Loucy (cell line): Measurements from ENCODE around the gene TUBA4B.

Experiments used
- H2AFZ ChIP-seq: fragments of 200-600 bp; sonication (generic); 2 replicates; pipeline ENCODE4 v1.6.0; 2016; ENCODE audit warnings: antibody characterized with exemption, mild to moderate bottlenecking, low read length, moderate library complexity
- H3F3A ChIP-seq: fragments of 200-600 bp; 2 replicates; pipeline ENCODE4 v1.6.0; 2016; ENCODE audit warnings: antibody characterized with exemption, low read depth, mild to moderate bottlenecking
- H3K27me3 ChIP-seq: fragments of 200-600 bp; sonication (generic); 2 replicates; pipeline ENCODE4 v1.6.1; 2014; ENCODE audit warnings: low read length, mild to moderate bottlenecking; ENCODE audit not compliant: insufficient read depth, poor library complexity, severe bottlenecking
- H3K36me3 ChIP-seq: fragments of 200-600 bp; sonication (generic); 2 replicates; pipeline ENCODE4 v1.6.1; 2016; ENCODE audit warnings: low read length; ENCODE audit not compliant: insufficient read depth
- H3K4me1 ChIP-seq: fragments of 200-600 bp; sonication (generic); 2 replicates; pipeline ENCODE4 v1.5.1; 2014; ENCODE audit warnings: low read length, mild to moderate bottlenecking; ENCODE audit not compliant: insufficient read depth, poor library complexity, severe bottlenecking
- H3K4me2 ChIP-seq: fragments of 200-600 bp; sonication (generic); 2 replicates; pipeline ENCODE4 v1.6.0; 2014; ENCODE audit warnings: antibody characterized with exemption, low read length, low read depth, mild to moderate bottlenecking; ENCODE audit not compliant: poor library complexity, severe bottlenecking
- H3K4me3 ChIP-seq: fragments of 200-600 bp; sonication (generic); 2 replicates; pipeline ENCODE4 v1.5.1; 2014; ENCODE audit warnings: low read length, mild to moderate bottlenecking, mixed read lengths; ENCODE audit not compliant: poor library complexity, severe bottlenecking
- H3K79me2 ChIP-seq: fragments of 200-600 bp; sonication (generic); 2 replicates; pipeline ENCODE4 v1.6.1; 2014; ENCODE audit warnings: low read length; ENCODE audit not compliant: insufficient read depth
- H3K9ac ChIP-seq: fragments of 200-600 bp; sonication (generic); 2 replicates; pipeline ENCODE4 v1.6.0; 2014; ENCODE audit warnings: mild to moderate bottlenecking, low read depth, low read length, moderate library complexity; ENCODE audit not compliant: poor library complexity, severe bottlenecking
- H3K9me2 ChIP-seq: fragments of 200-600 bp; sonication (generic); replicated peaks from 2 replicates; pipeline ENCODE4 v1.6.1; 2016; ENCODE audit warnings: low read depth, low read length, mixed read lengths
- H3K9me3 ChIP-seq: fragments of 200-600 bp; sonication (generic); 2 replicates; pipeline ENCODE4 v1.6.1; 2014; ENCODE audit warnings: mild to moderate bottlenecking, antibody characterized with exemption, low read length, low read depth; ENCODE audit not compliant: insufficient read depth
- H4K20me1 ChIP-seq: fragments of 200-600 bp; sonication (generic); 2 replicates; pipeline ENCODE4 v1.6.0; 2014; ENCODE audit warnings: antibody characterized with exemption, low read length, mild to moderate bottlenecking; ENCODE audit not compliant: insufficient read depth, poor library complexity, severe bottlenecking
- EZH2phosphoT487 ChIP-seq: fragments of 200-600 bp; IDR thresholded peaks from 2 replicates; pipeline ENCODE4 v1.6.1; 2018; ENCODE audit warnings: antibody characterized with exemption, mild to moderate bottlenecking, moderate library complexity, borderline replicate concordance
- TF ChIP-seq, protein P1 (sequence below): fragments of 200-600 bp; sonication (generic); conservative IDR thresholded peaks from 2 replicates; pipeline ENCODE4 v1.5.1; 2014; ENCODE audit warnings: mild to moderate bottlenecking, antibody characterized with exemption, low read length

Gene TUBA4B

DNA sequence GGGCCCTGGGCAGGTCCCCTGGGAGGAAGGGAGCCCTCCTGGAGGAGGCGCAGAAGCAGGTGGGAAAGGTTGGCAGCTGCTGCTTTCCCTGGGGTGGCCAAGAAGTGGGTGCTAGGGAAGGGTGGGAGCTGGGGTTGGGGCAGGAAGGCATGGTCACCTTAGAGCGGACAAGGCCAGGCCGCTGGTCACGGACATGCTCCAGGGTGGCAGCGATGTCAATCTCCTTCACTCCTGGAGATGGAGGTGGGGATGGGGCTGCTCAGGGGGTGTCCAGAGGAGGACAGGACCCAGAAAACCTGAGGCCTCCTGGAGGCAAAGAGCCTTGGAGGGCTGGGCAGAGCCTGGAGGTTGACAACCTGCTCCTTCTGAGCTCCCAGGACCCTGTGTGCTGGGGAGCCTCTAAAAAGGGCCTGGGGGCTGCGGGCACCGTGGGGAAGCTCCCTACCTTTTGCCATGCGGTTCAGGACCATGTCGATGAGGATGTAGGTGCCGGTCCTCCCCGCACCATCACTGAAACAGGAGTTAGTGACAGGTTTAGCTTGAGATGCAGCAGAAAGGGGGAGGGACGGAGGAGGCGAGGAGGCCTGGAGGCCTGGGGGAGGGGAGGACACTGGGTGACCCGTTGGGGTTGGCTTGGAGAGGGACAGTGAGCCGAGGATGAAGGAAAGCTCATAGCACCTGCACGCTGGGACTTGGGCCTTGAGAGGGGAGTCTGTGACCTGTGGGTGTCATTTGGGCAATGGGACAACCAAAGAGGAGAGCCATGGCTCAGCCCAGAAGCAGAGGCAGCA, 37.5 kb downstream of the TUBA4B start:
- no peaks in the 10 kb centered on the region for H3K36me3 ChIP-seq
- H3K9me3 ChIP-seq = no peaks in the 10 kb centered on the region
- no peak overlapping the region for H3K4me3 ChIP-seq
- H3K79me2 ChIP-seq = no peaks in the 10 kb centered on the region
- no peak overlapping the region for H3K4me2 ChIP-seq
- no peaks in the 10 kb centered on the region for H3F3A ChIP-seq
- no peaks in the 10 kb centered on the region for H3K9me2 ChIP-seq
- H2AFZ ChIP-seq = no peak overlapping the region
- H4K20me1 ChIP-seq = no peaks in the 10 kb centered on the region
- H3K27me3 ChIP-seq = no peaks in the 10 kb centered on the region
- no peak for TF ChIP-seq EZH2phosphoT487
- TF ChIP-seq, protein P1, sequence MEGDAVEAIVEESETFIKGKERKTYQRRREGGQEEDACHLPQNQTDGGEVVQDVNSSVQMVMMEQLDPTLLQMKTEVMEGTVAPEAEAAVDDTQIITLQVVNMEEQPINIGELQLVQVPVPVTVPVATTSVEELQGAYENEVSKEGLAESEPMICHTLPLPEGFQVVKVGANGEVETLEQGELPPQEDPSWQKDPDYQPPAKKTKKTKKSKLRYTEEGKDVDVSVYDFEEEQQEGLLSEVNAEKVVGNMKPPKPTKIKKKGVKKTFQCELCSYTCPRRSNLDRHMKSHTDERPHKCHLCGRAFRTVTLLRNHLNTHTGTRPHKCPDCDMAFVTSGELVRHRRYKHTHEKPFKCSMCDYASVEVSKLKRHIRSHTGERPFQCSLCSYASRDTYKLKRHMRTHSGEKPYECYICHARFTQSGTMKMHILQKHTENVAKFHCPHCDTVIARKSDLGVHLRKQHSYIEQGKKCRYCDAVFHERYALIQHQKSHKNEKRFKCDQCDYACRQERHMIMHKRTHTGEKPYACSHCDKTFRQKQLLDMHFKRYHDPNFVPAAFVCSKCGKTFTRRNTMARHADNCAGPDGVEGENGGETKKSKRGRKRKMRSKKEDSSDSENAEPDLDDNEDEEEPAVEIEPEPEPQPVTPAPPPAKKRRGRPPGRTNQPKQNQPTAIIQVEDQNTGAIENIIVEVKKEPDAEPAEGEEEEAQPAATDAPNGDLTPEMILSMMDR = no peak
- H3K9ac ChIP-seq = no peak overlapping the region
- H3K4me1 ChIP-seq = peaks cover 17% of the 10 kb centered on the region

GRCh38 chr2:219291394-219291793, 38.4 kb downstream of the TUBA4B start:
- no peak overlapping the region for H2AFZ ChIP-seq
- no peaks in the 10 kb centered on the region for H3K36me3 ChIP-seq
- TF ChIP-seq EZH2phosphoT487 = no peak
- TF ChIP-seq, protein P1 = no peak
- H3K4me3 ChIP-seq = no peak overlapping the region
- no peaks in the 10 kb centered on the region for H3K9me2 ChIP-seq
- no peaks in the 10 kb centered on the region for H3F3A ChIP-seq
- H3K4me2 ChIP-seq = no peak overlapping the region
- no peaks in the 10 kb centered on the region for H3K9me3 ChIP-seq
- no peaks in the 10 kb centered on the region for H3K79me2 ChIP-seq
- H4K20me1 ChIP-seq = no peaks in the 10 kb centered on the region
- H3K9ac ChIP-seq = no peak overlapping the region
- H3K27me3 ChIP-seq = no peaks in the 10 kb centered on the region
- H3K4me1 ChIP-seq = peaks cover 17% of the 10 kb centered on the region

- Histone ChIP-seq H3K27me3 (no peaks in the 10 kb centered on the region), H3K4me1 (peaks cover 17% of the 10 kb centered on the region), H3K9me2 (no peaks in the 10 kb centered on the region), H3K36me3 (no peaks in the 10 kb centered on the region), H4K20me1 (no peaks in the 10 kb centered on the region), H3K4me3 (no peak overlapping the region), H2AFZ (no peak overlapping the region), H3F3A (no peaks in the 10 kb centered on the region), H3K79me2 (no peaks in the 10 kb centered on the region), H3K4me2 (no peak overlapping the region), H3K9ac (no peak overlapping the region), H3K9me3 (no peaks in the 10 kb centered on the region)
- TF ChIP-seq, protein P1 = no peak
- no peak for TF ChIP-seq EZH2phosphoT487
Measured at GRCh38 chr2:219291910-219292490, 39.0 kb downstream of the TUBA4B start.
